ENCODE measurements around the gene SLC4A5. TPM values are rescaled to one million over a fixed set of nuclear protein-coding genes. Genes with fewer than 3 reads are reported as not detected.
"Not testable (repeated sequence)": the region's sequence is repeated elsewhere in the genome, so short reads cannot be mapped to it uniquely, and the experiment has no call there.

Gene SLC4A5
- total RNA-seq, 4 donors from 2014 or later: 0.62 to 2.3 (median 1.2) TPM

DNA sequence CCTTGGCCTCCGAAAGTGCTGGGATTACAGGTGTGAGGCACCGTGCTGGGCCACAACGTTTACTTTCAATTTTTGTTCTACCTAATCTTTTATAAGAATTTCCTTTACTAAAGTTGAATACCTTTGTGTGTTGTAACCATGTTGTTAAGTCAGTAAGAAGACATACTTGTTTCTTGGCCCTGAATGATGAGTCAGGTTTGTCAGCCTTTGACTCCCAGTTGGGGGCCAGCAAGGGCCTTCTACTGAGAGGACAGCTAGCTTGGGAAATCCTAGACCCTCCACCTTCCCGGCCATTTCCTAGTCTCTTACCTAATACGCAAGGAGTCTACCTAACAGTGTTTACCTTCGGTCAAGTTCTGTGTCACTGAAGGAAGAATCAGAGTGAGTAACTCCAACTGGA lies 122.1 kb downstream of the SLC4A5 start:
- intact Hi-C loops (cut with DNase I): no loop called here
- Histone ChIP-seq H3K4me3 (no peak overlapping the region), H3K4me1 (peaks cover 0 to 4% (median 2%) of the 10 kb centered on the region in 3 donors), H3K27ac (no peak overlapping the region), H3K9me3 (no peaks in the 10 kb centered on the region), H3K36me3 (peaks cover 0 to 28% (median 0%) of the 10 kb centered on the region in 3 donors), H3K27me3 (no peaks in the 10 kb centered on the region)
- TF ChIP-seq, protein P1, sequence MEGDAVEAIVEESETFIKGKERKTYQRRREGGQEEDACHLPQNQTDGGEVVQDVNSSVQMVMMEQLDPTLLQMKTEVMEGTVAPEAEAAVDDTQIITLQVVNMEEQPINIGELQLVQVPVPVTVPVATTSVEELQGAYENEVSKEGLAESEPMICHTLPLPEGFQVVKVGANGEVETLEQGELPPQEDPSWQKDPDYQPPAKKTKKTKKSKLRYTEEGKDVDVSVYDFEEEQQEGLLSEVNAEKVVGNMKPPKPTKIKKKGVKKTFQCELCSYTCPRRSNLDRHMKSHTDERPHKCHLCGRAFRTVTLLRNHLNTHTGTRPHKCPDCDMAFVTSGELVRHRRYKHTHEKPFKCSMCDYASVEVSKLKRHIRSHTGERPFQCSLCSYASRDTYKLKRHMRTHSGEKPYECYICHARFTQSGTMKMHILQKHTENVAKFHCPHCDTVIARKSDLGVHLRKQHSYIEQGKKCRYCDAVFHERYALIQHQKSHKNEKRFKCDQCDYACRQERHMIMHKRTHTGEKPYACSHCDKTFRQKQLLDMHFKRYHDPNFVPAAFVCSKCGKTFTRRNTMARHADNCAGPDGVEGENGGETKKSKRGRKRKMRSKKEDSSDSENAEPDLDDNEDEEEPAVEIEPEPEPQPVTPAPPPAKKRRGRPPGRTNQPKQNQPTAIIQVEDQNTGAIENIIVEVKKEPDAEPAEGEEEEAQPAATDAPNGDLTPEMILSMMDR (IDR thresholded peaks at IDR 0.05): no peak
- no peak for TF ChIP-seq POLR2A (IDR thresholded peaks at IDR 0.05)
- 86 to 87% methylated on average over 6 of the region's 6 CpGs for WGBS, 2 donors
- no peak for DNase-seq

DNA sequence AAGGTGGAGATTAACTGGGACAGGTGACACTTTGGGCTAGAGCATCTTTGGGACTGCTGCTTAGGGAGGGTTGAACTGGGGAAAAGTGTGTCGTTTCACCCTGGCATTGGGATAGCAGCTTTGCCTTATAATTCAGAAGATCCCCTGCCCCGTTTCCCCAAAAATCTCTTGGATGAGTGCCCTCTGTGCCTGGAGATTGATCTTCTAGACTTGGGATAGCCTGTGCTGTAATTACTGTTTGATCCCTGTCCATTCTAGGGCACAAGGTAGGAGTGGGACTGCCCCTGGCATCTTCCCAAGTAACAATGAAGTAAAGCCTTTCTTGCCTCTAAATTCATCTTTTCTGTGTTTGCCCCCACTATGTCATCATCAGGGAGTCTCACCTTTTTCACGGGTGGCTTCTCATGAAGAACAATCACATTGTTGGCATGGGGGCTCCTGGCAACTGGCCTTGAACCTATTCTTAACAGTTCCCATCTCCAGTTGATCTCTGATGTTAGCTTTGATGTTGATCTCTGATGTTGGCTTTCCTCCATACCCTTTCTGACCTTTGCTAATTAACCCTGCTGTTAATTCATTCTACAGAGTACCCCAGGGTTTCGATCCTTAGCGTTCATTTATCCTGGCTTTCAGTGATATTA lies 123.2 kb downstream of the SLC4A5 start:
- DNase-seq: no peak
- intact Hi-C loops (cut with DNase I): no loop called here
- no peaks in the 10 kb centered on the region for H3K9me3 ChIP-seq
- H3K4me1 ChIP-seq: no peaks in the 10 kb centered on the region
- WGBS, 2 donors: 89 to 95% methylated on average over 5 of the region's 5 CpGs
- TF ChIP-seq POLR2A (IDR thresholded peaks at IDR 0.05): no peak
- TF ChIP-seq, protein P1 (IDR thresholded peaks at IDR 0.05): no peak
- H3K36me3 ChIP-seq: peaks cover 0 to 39% (median 0%) of the 10 kb centered on the region in 3 donors
- H3K27ac ChIP-seq: no peak overlapping the region
- no peaks in the 10 kb centered on the region for H3K27me3 ChIP-seq
- no peak overlapping the region for H3K4me3 ChIP-seq

DNA sequence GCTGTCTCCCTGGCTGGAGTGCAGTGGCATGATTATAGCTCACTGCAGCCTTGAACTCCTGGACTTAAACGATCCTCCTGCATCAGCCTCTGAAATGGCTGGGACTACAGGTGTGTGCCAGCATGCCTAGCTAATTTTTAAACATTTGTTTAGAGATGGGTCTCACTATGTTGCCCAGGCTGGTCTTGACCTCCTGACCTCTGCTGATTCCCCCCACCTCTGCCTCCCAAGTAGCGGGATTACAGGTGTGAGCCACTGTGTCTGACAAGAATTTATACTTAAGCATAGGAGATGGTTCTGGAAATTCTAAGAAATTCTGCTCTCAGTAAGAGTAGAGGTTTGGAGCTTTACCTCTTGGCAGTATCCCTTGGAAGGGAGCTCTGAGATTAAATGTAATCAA lies 126.6 kb downstream of the SLC4A5 start:
- no peak for TF ChIP-seq POLR2A (IDR thresholded peaks at IDR 0.05)
- TF ChIP-seq, protein P1 (IDR thresholded peaks at IDR 0.05): no peak
- Histone ChIP-seq H3K9me3 (no peaks in the 10 kb centered on the region), H3K4me1 (no peaks in the 10 kb centered on the region), H3K4me3 (no peak overlapping the region), H3K36me3 (peaks cover 0 to 67% (median 8%) of the 10 kb centered on the region in 3 donors), H3K27ac (no peak overlapping the region), H3K27me3 (no peaks in the 10 kb centered on the region)
- intact Hi-C loops (cut with DNase I): no loop called here
- WGBS, 2 donors: 85 to 94% methylated on average over 2 of the region's 2 CpGs
- DNase-seq: no peak

DNA sequence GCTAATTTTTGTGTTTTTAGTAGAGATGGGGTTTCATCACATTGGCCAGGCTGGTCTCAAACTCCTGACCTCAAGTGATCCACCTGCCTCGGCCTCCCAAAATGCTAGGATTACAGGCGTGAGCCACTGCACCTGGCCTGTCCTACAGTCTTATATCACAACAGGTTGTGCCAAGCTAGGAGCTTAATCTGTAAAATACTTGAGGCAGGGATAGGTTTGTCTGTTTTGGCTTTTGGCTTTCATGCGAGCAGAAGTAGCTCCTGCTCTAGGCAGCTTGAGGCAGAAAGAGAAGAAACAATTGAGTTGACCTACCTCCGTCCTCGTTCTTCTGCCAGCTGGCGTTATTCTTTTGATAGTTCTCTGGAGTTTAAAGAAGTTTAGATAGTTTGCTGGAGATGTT lies 127.4 kb downstream of the SLC4A5 start:
- H3K27ac ChIP-seq; H3K27me3 ChIP-seq; DNase-seq; H3K9me3 ChIP-seq; intact Hi-C loops (cut with DNase I); H3K4me1 ChIP-seq; H3K4me3 ChIP-seq: not testable (repeated sequence)
- H3K36me3 ChIP-seq: peaks cover 0 to 71% (median 13%) of the 10 kb centered on the region in 3 donors
- WGBS, 2 donors: 96% methylated on average over 6 of the region's 6 CpGs

DNA sequence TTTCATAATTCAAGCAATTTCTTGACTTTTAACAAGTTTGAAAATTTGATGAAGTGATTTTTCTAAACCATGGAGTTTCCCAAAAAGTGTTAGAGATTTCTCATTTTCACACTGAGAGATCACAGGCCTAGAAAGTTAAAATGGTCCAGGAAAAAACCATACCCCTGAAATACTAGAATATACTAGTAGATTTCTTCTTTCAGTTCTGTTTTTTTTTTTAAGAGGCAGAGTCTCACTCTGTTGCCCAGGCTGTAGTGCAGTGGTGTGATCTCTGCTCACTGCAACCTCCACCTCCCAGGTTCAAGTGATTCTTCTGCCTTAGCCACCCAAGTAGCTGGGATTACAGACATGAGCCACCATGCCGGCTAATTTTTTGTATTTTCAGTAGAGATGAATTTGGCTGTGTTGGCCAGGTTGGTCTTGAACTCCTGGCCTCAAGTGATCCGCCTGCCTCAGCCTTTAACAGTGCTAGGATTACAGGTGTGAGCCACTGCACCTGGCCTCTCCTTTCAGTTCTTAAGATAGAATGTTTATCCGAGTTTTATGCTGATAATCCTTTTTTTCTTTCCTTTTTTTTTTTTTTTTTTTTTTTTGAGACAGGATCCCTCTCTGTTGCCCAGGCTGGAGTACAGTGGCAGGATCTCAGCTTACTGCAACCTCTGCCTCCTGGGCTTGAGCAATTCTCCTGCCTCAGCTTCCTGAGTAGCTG lies 130.4 kb downstream of the SLC4A5 start:
- Histone ChIP-seq H3K9me3 (no peaks in the 10 kb centered on the region), H3K27me3 (no peaks in the 10 kb centered on the region), H3K27ac (no peak overlapping the region), H3K36me3 (peaks cover 3 to 98% (median 19%) of the 10 kb centered on the region in 3 donors), H3K4me3 (no peak overlapping the region), H3K4me1 (no peaks in the 10 kb centered on the region)
- WGBS, 2 donors: 68 to 89% methylated on average over 3 of the region's 3 CpGs
- intact Hi-C loops (cut with DNase I): no loop called here
- no peak for DNase-seq
- TF ChIP-seq POLR2A (IDR thresholded peaks at IDR 0.05): no peak
- TF ChIP-seq, protein P1 (IDR thresholded peaks at IDR 0.05): no peak

Measured in esophagus squamous epithelium (tissue), 5 donors.